WTC11 (cell line): ENCODE data around the gene KEAP1. TPM values are rescaled to one million over a fixed set of nuclear protein-coding genes. Genes with fewer than 3 reads are reported as not detected.

Experiments
- ATAC-seq: fragments of 200-7000 bp; cut with Tn5 transposase; 2 replicates; pipeline ENCODE4 v1.10.0; 2021; ENCODE audit warnings: mild to moderate bottlenecking, moderate library complexity
- CTCF ChIA-PET: fragments of 300-600 bp; sonication (Branson Sonifier 250); formaldehyde crosslinking; loops from one replicate; lab custom pipeline; 2021; ENCODE audit warnings: antibody characterized with exemption; lab: Charles Lee
- POLR2A ChIA-PET: fragments of 350-600 bp; sonication (Branson Sonifier 250); formaldehyde crosslinking; loops from one replicate; lab custom pipeline; 2021; ENCODE audit warnings: antibody characterized with exemption; lab: Charles Lee
- DNase-seq: peaks from one replicate; pipeline ENCODE4 v3.0.0; 2021; ENCODE audit warnings: low spot score
- H3K27ac Mint-ChIP-seq: 2 replicates; pipeline ENCODE4 v1.8.0; 2021; ENCODE audit warnings: mixed read lengths
- H3K27me3 Mint-ChIP-seq: 2 replicates; pipeline ENCODE4 v1.8.0; 2021; ENCODE audit warnings: low read depth, mild to moderate bottlenecking, moderate library complexity, mixed read lengths
- H3K36me3 Mint-ChIP-seq: 2 replicates; pipeline ENCODE4 v1.8.0; 2021; ENCODE audit warnings: mixed read lengths
- H3K4me1 Mint-ChIP-seq: 2 replicates; pipeline ENCODE4 v1.8.0; 2022; ENCODE audit warnings: mixed read lengths
- H3K4me3 Mint-ChIP-seq: 2 replicates; pipeline ENCODE4 v1.8.0; 2021; ENCODE audit warnings: mild to moderate bottlenecking, moderate library complexity, mixed read lengths
- H3K9me3 Mint-ChIP-seq: 2 replicates; pipeline ENCODE4 v1.8.0; 2021; ENCODE audit warnings: mixed read lengths
- ATF1 ChIP-seq: sonication (generic); formaldehyde crosslinking; IDR thresholded peaks from 2 replicates; pipeline ENCODE4 v1.8.1; 2023; ENCODE audit warnings: mild to moderate bottlenecking, moderate library complexity, missing genetic modification reagents
- CDX4 ChIP-seq: fragments of 250-450 bp; sonication (Bioruptor Pico); IDR thresholded peaks from 2 replicates; pipeline ENCODE4 v1.9.0; 2021; ENCODE audit warnings: moderate library complexity, mild to moderate bottlenecking, inconsistent platforms, borderline replicate concordance
- CTCF ChIP-seq: fragments of 200-600 bp; IDR thresholded peaks from 2 replicates; pipeline ENCODE4 v1.8.0; 2022; ENCODE audit warnings: antibody characterized with exemption
- E2F5 ChIP-seq: sonication (generic); formaldehyde crosslinking; IDR thresholded peaks from 2 replicates; pipeline ENCODE4 v1.8.1; 2022; ENCODE audit warnings: mild to moderate bottlenecking, moderate library complexity, missing genetic modification reagents
- FOXP1 ChIP-seq: sonication (generic); formaldehyde crosslinking; IDR thresholded peaks from 2 replicates; pipeline ENCODE4 v1.8.0; 2022; ENCODE audit warnings: missing genetic modification reagents, mild to moderate bottlenecking, moderate library complexity, borderline replicate concordance
- FOXP4 ChIP-seq: sonication (generic); formaldehyde crosslinking; IDR thresholded peaks from 2 replicates; pipeline ENCODE4 v1.8.0; 2022; ENCODE audit warnings: mild to moderate bottlenecking, missing genetic modification reagents
- GTF2I ChIP-seq: fragments of 250-450 bp; sonication (Bioruptor Pico); conservative IDR thresholded peaks from 2 replicates; pipeline ENCODE4 v1.4.0; 2021; ENCODE audit warnings: mild to moderate bottlenecking
- HMGA2 ChIP-seq: fragments of 250-450 bp; sonication (Bioruptor Pico); IDR thresholded peaks from 2 replicates; pipeline ENCODE4 v1.4.0; 2021; ENCODE audit warnings: mild to moderate bottlenecking, moderate library complexity
- JUN ChIP-seq: sonication (generic); formaldehyde crosslinking; IDR thresholded peaks from 2 replicates; pipeline ENCODE4 v1.8.0; 2023; ENCODE audit warnings: mild to moderate bottlenecking, missing genetic modification reagents
- NFE2L1 ChIP-seq: sonication (generic); formaldehyde crosslinking; IDR thresholded peaks from 2 replicates; pipeline ENCODE4 v1.8.1; 2023; ENCODE audit warnings: missing genetic modification reagents
- PREB ChIP-seq: sonication (generic); formaldehyde crosslinking; IDR thresholded peaks from 2 replicates; pipeline ENCODE4 v1.8.1; 2022; ENCODE audit warnings: mild to moderate bottlenecking, missing genetic modification reagents, moderate library complexity, borderline replicate concordance
- RELA ChIP-seq: sonication (generic); formaldehyde crosslinking; IDR thresholded peaks from 2 replicates; pipeline ENCODE4 v1.8.1; 2022; ENCODE audit warnings: missing genetic modification reagents, mild to moderate bottlenecking, borderline replicate concordance
- SP1 ChIP-seq: sonication (generic); formaldehyde crosslinking; conservative IDR thresholded peaks from 2 replicates; pipeline ENCODE4 v1.8.1; 2022; ENCODE audit warnings: missing genetic modification reagents
- TEAD1 ChIP-seq: sonication (generic); formaldehyde crosslinking; IDR thresholded peaks from 2 replicates; pipeline ENCODE4 v1.8.0; 2022; ENCODE audit warnings: mild to moderate bottlenecking, missing genetic modification reagents
- ZBTB21 ChIP-seq: sonication (generic); formaldehyde crosslinking; IDR thresholded peaks from 2 replicates; pipeline ENCODE4 v1.8.1; 2023; ENCODE audit warnings: mild to moderate bottlenecking, missing genetic modification reagents, borderline replicate concordance
- ZNF121 ChIP-seq: sonication (generic); formaldehyde crosslinking; IDR thresholded peaks from 2 replicates; pipeline ENCODE4 v1.8.0; 2023; ENCODE audit warnings: missing genetic modification reagents
- ZNF281 ChIP-seq: sonication (generic); formaldehyde crosslinking; IDR thresholded peaks from 2 replicates; pipeline ENCODE4 v1.8.0; 2023; ENCODE audit warnings: mild to moderate bottlenecking, missing genetic modification reagents
- ZNF425 ChIP-seq: fragments of 250-450 bp; sonication (Bioruptor Pico); conservative IDR thresholded peaks from 2 replicates; pipeline ENCODE4 v1.9.0; 2021; ENCODE audit warnings: mild to moderate bottlenecking
- ZNF671 ChIP-seq: fragments of 250-450 bp; sonication (Bioruptor Pico); IDR thresholded peaks from 2 replicates; pipeline ENCODE4 v1.8.0; 2021; ENCODE audit warnings: mild to moderate bottlenecking
- total RNA-seq: library from RNA; stranded (reverse); gene quantifications from 3 replicates; pipeline ENCODE4 v1.2.3, GENCODE V29; 2021

Gene KEAP1
- total RNA-seq, 1 experiment from 2014 or later = 68.7 TPM

- peak; percentile 59 for ATAC-seq
- H3K36me3 Mint-ChIP-seq = peaks cover 28% of the 10 kb centered on the region
- H3K4me3 Mint-ChIP-seq = peak overlapping the region; percentile 59
- peaks cover 22% of the 10 kb centered on the region for H3K4me1 Mint-ChIP-seq
- no peak for TF ChIP-seq ZNF425 (CRISPR knock-in tag)
- TF ChIP-seq SP1 (CRISPR knock-in tag) = 0 out of 2 replicates have a peak, but pooled peaks have one; percentile 31
- TF ChIP-seq E2F5 = 0 out of 2 replicates have a peak, but pooled peaks have one; percentile 47
- TF ChIP-seq ZBTB21 (CRISPR knock-in tag) = no peak
- peak; percentile 97 for TF ChIP-seq ZNF121 (CRISPR knock-in tag)
- TF ChIP-seq NFE2L1 (CRISPR knock-in tag) = no peak
- TF ChIP-seq ATF1 = 0 out of 2 replicates have a peak, but pooled peaks have one; percentile 18
- no peak for TF ChIP-seq RELA (CRISPR knock-in tag)
- TF ChIP-seq FOXP1 (CRISPR knock-in tag) = 0 out of 2 replicates have a peak, but pooled peaks have one; percentile 2
- CTCF ChIA-PET = interaction anchor here (0.7 to 2.4 kb wide), 6 partner anchors 11 to 283 kb away, joined by 3 to 11 read pairs (median 6); no protein-coding TSS in a partner anchor
- H3K27ac Mint-ChIP-seq = peak overlapping the region; percentile 98
- H3K27me3 Mint-ChIP-seq = 0 out of 2 replicates have a peak, but pooled peaks cover 4% of the 10 kb centered on the region
- no peaks in the 10 kb centered on the region for H3K9me3 Mint-ChIP-seq
- peak; percentile 46 for DNase-seq
- POLR2A ChIA-PET = interaction anchor here (0.6 kb wide), 1 partner anchor 35 kb away, joined by 3 read pairs; no protein-coding TSS in a partner anchor
Measured at GRCh38 chr19:10499550-10500246, 3.5 kb downstream of the KEAP1 start.

- no peaks in the 10 kb centered on the region for H3K9me3 Mint-ChIP-seq
- H3K27ac Mint-ChIP-seq = peak overlapping the region; percentile 66; the same call in 1 of the 2 replicates
- H3K27me3 Mint-ChIP-seq = no peaks in the 10 kb centered on the region
- H3K4me1 Mint-ChIP-seq = peaks cover 22% of the 10 kb centered on the region
- no peak for TF ChIP-seq ZNF425 (CRISPR knock-in tag)
- no peak for TF ChIP-seq FOXP4 (CRISPR knock-in tag)
- TF ChIP-seq PREB = no peak
- TF ChIP-seq ZNF671 (CRISPR knock-in tag) = no peak
- TF ChIP-seq ZBTB21 (CRISPR knock-in tag) = no peak
- TF ChIP-seq CTCF = no peak
- no peak for TF ChIP-seq CDX4
- TF ChIP-seq JUN = no peak
- no peak for TF ChIP-seq GTF2I
- TF ChIP-seq HMGA2 (CRISPR knock-in tag) = no peak
- TF ChIP-seq ZNF281 (CRISPR knock-in tag) = no peak
- TF ChIP-seq TEAD1 (CRISPR knock-in tag) = no peak
- no peak overlapping the region for H3K4me3 Mint-ChIP-seq
- peaks cover 32% of the 10 kb centered on the region for H3K36me3 Mint-ChIP-seq
- ATAC-seq = no peak
- CTCF ChIA-PET = no interaction called here
- POLR2A ChIA-PET = no interaction called here
- DNase-seq = no peak
Measured at GRCh38 chr19:10497371-10497770, 5.8 kb downstream of the KEAP1 start.
